ENCODE data around the gene SLC9A1. TPM values are rescaled to one million over a fixed set of nuclear protein-coding genes. Genes with fewer than 3 reads are reported as not detected.

SLC9A1 gene
- total and polyA plus RNA-seq, 2 of the 8 experiments (the other 6 are each of a cell fraction or from before 2014, with no cell fraction given): 11.3 to 25.1 TPM

DNA sequence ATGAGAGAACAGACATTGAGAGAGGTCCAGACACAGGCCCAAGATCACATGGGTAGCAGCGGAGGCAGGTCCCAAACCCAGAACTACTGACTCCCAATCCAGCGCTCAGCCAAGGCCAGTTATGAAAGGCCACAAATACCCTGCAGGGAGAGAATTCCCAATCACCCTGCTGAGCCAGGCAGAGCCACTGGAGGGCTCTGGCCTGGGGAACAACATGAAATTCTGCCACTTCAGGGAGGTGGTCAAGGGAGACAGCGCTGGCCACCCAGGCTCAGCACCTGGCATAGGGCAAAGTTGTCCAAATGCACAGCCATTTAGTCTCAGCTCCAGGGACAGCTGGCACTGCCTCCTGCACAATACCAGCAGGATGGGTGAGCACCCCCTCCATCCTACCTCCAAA lies 27.5 kb downstream of the SLC9A1 start:
- Histone ChIP-seq H3K56ac (replicated peaks; ENCODE audit: insufficient read length, low read depth, low read length) (no peak overlapping the region), H2AFZ (ENCODE audit: low read length) (no peak overlapping the region), H3K4me2 (ENCODE audit: insufficient read depth in 1 of 2, low read depth in 2 of 2, low read length in 2 of 2) (no peak overlapping the region), H3K23me2 (ENCODE audit: low read depth, low read length) (no peaks in the 10 kb centered on the region), H2BK20ac (ENCODE audit: low read length) (no peak overlapping the region), H3K36me3 (ENCODE audit: control insufficient read depth in 2 of 4, insufficient read depth in 4 of 4, low read length in 3 of 4) (no peaks in the 10 kb centered on the region), H3K79me1 (ENCODE audit: low read depth, low read length) (peaks cover 2% of the 10 kb centered on the region; the same call in 1 of the 2 replicates), H4K20me1 (replicated peaks in 1 of 2; ENCODE audit: control insufficient read depth in 1 of 2, insufficient read depth in 2 of 2, low read length in 2 of 2) (peaks cover 0 to 2% of the 10 kb centered on the region in 2 experiments), H4K91ac (replicated peaks; ENCODE audit: insufficient read length, low read length) (no peak overlapping the region), H3K9ac (replicated peaks in 1 of 4; ENCODE audit: extremely low read depth in 1 of 4, low read depth in 3 of 4, low read length in 3 of 4) (no peak overlapping the region), H2AK5ac (ENCODE audit: low read depth, low read length) (no peak overlapping the region), H3K14ac (ENCODE audit: insufficient read length) (no peak overlapping the region), H4K5ac (ENCODE audit: insufficient read length, low read depth, low read length) (no peak overlapping the region), H3K27ac (ENCODE audit: low read depth, low read length) (no peak overlapping the region; the same call in 1 of the 2 replicates), H3K4me3 (ENCODE audit: extremely low read depth in 1 of 4, insufficient read depth in 2 of 4, low read depth in 3 of 4, low read length in 4 of 4) (no peak overlapping the region), H2BK5ac (ENCODE audit: low read depth, low read length) (no peak overlapping the region), H3K4ac (replicated peaks; ENCODE audit: insufficient read length, low read depth, low read length) (no peak overlapping the region), H3K79me2 (ENCODE audit: control insufficient read depth in 1 of 2, insufficient read depth in 2 of 2, low read length in 2 of 2) (no peaks in the 10 kb centered on the region), H3K23ac (ENCODE audit: insufficient read length) (no peak overlapping the region), H4K8ac (ENCODE audit: extremely low read depth, insufficient read depth, low read length) (no peak overlapping the region), H3K27me3 (replicated peaks in 1 of 4; ENCODE audit: control insufficient read depth in 3 of 4, extremely low read depth in 1 of 4, insufficient read depth in 3 of 4, low read length in 3 of 4) (no peaks in the 10 kb centered on the region), H2BK120ac (replicated peaks; ENCODE audit: low read depth, low read length) (no peak overlapping the region), H3K4me1 (replicated peaks in 1 of 4; ENCODE audit: control insufficient read depth in 3 of 4, insufficient read depth in 4 of 4, low read length in 3 of 4) (peaks cover 0 to 4% (median 2%) of the 10 kb centered on the region in 4 experiments; a peak in 3 of 7 replicates), H2BK15ac (ENCODE audit: low read length) (no peak overlapping the region), H3K18ac (ENCODE audit: extremely low read depth, low read length) (no peak overlapping the region), H2BK12ac (ENCODE audit: low read depth, low read length) (no peak overlapping the region), H3K9me3 (ENCODE audit: insufficient read depth in 2 of 2, low read depth in 1 of 2, low read length in 1 of 2) (no peaks in the 10 kb centered on the region)
- WGBS, 2 experiments (ENCODE audit: extremely low coverage in 1 of 2, insufficient coverage in 1 of 2, insufficient read length in 1 of 2, insufficient replicate concordance in 2 of 2, low coverage in 1 of 2, low lambda C conversion rate in 2 of 2, missing lambda C conversion rate in 1 of 2): 84% methylated on average over 3 of the region's 3 CpGs; no CpG with 5 or more reads in 1 of the 2 experiments
- FAIRE-seq (no peak), DNase-seq (ENCODE audit: low read depth in 1 of 2, low spot score in 2 of 2) (no peak)
- ChIA-PET CTCF (ENCODE audit: partially characterized antibody) (interaction anchor here (0.9 to 12.7 kb wide), 5 partner anchors 10 to 25 kb away, joined by 3 to 114 read pairs (median 18); no protein-coding TSS in a partner anchor), POLR2A (ENCODE audit: partially characterized antibody) (interaction anchor here (1.4 to 3.7 kb wide), 2 partner anchors 17 to 27 kb away, joined by 4 to 16 read pairs; partner anchors contain the start of gene SLC9A1)
- peak; percentile 41 to 55; a peak in 3 of 4 replicates for TF ChIP-seq RAD21 (IDR thresholded peaks at IDR 0.05 in 1 of 2, conservative IDR thresholded peaks at IDR 0.05 in 1 of 2; ENCODE audit: low read depth in 2 of 2, low read length in 2 of 2)
- no peak for TF ChIP-seq JUND (IDR thresholded peaks at IDR 0.05; ENCODE audit: low read length)
- no peak for TF ChIP-seq FOSL1 (IDR thresholded peaks at IDR 0.05; ENCODE audit: insufficient read depth, low read depth, low read length)
- TF ChIP-seq TEAD4 (IDR thresholded peaks at IDR 0.05; ENCODE audit: low read depth, low read length): 0 out of 2 replicates have a peak, but pooled peaks have one; percentile 14
- no peak for TF ChIP-seq POLR2AphosphoS5 (IDR thresholded peaks at IDR 0.05; ENCODE audit: low read depth, low read length)
- TF ChIP-seq GTF2F1 (IDR thresholded peaks at IDR 0.05; ENCODE audit: borderline replicate concordance, low read depth, low read length): no peak
- no peak for TF ChIP-seq RFX5 (IDR thresholded peaks at IDR 0.05; ENCODE audit: borderline replicate concordance, low read depth, low read length)
- TF ChIP-seq JUN (IDR thresholded peaks at IDR 0.05; ENCODE audit: low read depth, low read length): no peak
- TF ChIP-seq MAFK (IDR thresholded peaks at IDR 0.05; ENCODE audit: low read depth, low read length): no peak
- no peak for TF ChIP-seq TAF1 (IDR thresholded peaks at IDR 0.05; ENCODE audit: low read depth, low read length)
- TF ChIP-seq, protein P1, sequence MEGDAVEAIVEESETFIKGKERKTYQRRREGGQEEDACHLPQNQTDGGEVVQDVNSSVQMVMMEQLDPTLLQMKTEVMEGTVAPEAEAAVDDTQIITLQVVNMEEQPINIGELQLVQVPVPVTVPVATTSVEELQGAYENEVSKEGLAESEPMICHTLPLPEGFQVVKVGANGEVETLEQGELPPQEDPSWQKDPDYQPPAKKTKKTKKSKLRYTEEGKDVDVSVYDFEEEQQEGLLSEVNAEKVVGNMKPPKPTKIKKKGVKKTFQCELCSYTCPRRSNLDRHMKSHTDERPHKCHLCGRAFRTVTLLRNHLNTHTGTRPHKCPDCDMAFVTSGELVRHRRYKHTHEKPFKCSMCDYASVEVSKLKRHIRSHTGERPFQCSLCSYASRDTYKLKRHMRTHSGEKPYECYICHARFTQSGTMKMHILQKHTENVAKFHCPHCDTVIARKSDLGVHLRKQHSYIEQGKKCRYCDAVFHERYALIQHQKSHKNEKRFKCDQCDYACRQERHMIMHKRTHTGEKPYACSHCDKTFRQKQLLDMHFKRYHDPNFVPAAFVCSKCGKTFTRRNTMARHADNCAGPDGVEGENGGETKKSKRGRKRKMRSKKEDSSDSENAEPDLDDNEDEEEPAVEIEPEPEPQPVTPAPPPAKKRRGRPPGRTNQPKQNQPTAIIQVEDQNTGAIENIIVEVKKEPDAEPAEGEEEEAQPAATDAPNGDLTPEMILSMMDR (IDR thresholded peaks at IDR 0.05; ENCODE audit: control extremely low read depth in 1 of 3, insufficient read depth in 1 of 3, low read depth in 1 of 3, low read length in 3 of 3): peak; percentile 49 to 72 (median 65)

Data from H1 (cell line).